ENCODE results near the gene FADD.

- no peak for TF ChIP-seq CTCF (conservative IDR thresholded peaks at IDR 0.05 in 1 of 2, IDR thresholded peaks at IDR 0.05 in 1 of 2; ENCODE audit: extremely low read depth in 1 of 2, insufficient read depth in 1 of 2, low read depth in 1 of 2, low read length in 2 of 2)
- TF ChIP-seq EZH2 (IDR thresholded peaks at IDR 0.05; ENCODE audit: borderline replicate concordance, low read length) = no peak
Observed at GRCh38 chr11:70244698-70245097, 41.6 kb downstream of the FADD start.

Data from mammary epithelial cell (primary cell).